H9 (cell line): ENCODE data around the gene TTN. TPM values are rescaled to one million over a fixed set of nuclear protein-coding genes. Genes with fewer than 3 reads are reported as not detected.

Experiments
- DNase-seq: peaks from one replicate; pipeline ENCODE4 v3.0.0-alpha.2; 2017
- H2AFZ ChIP-seq: one replicate; pipeline ENCODE4 v1.6.1; 2013; ENCODE audit warnings: mild to moderate bottlenecking, low read length, control low read depth, moderate library complexity
- H2AK5ac ChIP-seq: 2 replicates; pipeline ENCODE4 v1.6.1; 2013; ENCODE audit warnings: low read length, control low read depth, mixed read lengths; ENCODE audit not compliant: insufficient read length
- H2BK120ac ChIP-seq: one replicate; pipeline ENCODE4 v1.6.1; 2013; ENCODE audit warnings: low read depth, mild to moderate bottlenecking, low read length, control low read depth, inconsistent platforms; ENCODE audit not compliant: poor library complexity, severe bottlenecking
- H2BK12ac ChIP-seq: 2 replicates; pipeline ENCODE4 v1.6.1; 2013; ENCODE audit warnings: low read length, control low read depth, mixed read lengths, low read depth; ENCODE audit not compliant: insufficient read length
- H2BK15ac ChIP-seq: 2 replicates; pipeline ENCODE4 v1.6.1; 2013; ENCODE audit warnings: low read depth, low read length, control low read depth
- H2BK20ac ChIP-seq: one replicate; pipeline ENCODE4 v1.6.1; 2013; ENCODE audit warnings: low read depth, mild to moderate bottlenecking, low read length, control low read depth, inconsistent platforms; ENCODE audit not compliant: poor library complexity, severe bottlenecking
- H2BK5ac ChIP-seq: 2 replicates; pipeline ENCODE4 v1.6.1; 2013; ENCODE audit warnings: low read length, control low read depth, mixed read lengths; ENCODE audit not compliant: insufficient read length
- H3K14ac ChIP-seq: 2 replicates; pipeline ENCODE4 v1.6.1; 2013; ENCODE audit warnings: low read length, control low read depth; ENCODE audit not compliant: insufficient read depth
- H3K18ac ChIP-seq: 2 replicates; pipeline ENCODE4 v1.6.1; 2013; ENCODE audit warnings: low read depth, mild to moderate bottlenecking, mixed read lengths, low read length, control low read depth; ENCODE audit not compliant: insufficient read length
- H3K23ac ChIP-seq: 2 replicates; pipeline ENCODE4 v1.6.1; 2013; ENCODE audit warnings: low read length, control low read depth, mixed read lengths, low read depth; ENCODE audit not compliant: insufficient read length
- H3K23me2 ChIP-seq: 2 replicates; pipeline ENCODE4 v1.6.1; 2013; ENCODE audit warnings: low read depth, mild to moderate bottlenecking, mixed read lengths, low read length, control low read depth; ENCODE audit not compliant: insufficient read length, poor library complexity, severe bottlenecking
- H3K27ac ChIP-seq: 2 replicates; pipeline ENCODE4 v1.5.1; 2013; ENCODE audit warnings: low read length, control low read depth, mixed read lengths, low read depth; ENCODE audit not compliant: insufficient read length
- H3K27me3 ChIP-seq: 2 replicates; pipeline ENCODE4 v1.6.1; 2013; ENCODE audit warnings: low read length, control low read depth, inconsistent platforms; ENCODE audit not compliant: insufficient read depth
- H3K4ac ChIP-seq: 2 replicates; pipeline ENCODE4 v1.6.1; 2013; ENCODE audit warnings: low read depth, mild to moderate bottlenecking, control low read depth, inconsistent platforms, low read length, moderate library complexity
- H3K4me1 ChIP-seq: 2 replicates; pipeline ENCODE4 v1.6.1; 2013; ENCODE audit warnings: low read length, control low read depth, inconsistent platforms; ENCODE audit not compliant: insufficient read depth
- H3K4me2 ChIP-seq: 2 replicates; pipeline ENCODE4 v1.6.1; 2013; ENCODE audit warnings: low read length, control low read depth, mixed read lengths; ENCODE audit not compliant: insufficient read length, insufficient read depth
- H3K56ac ChIP-seq: 2 replicates; pipeline ENCODE4 v1.6.1; 2013; ENCODE audit warnings: low read depth, mild to moderate bottlenecking, mixed read lengths, low read length, control low read depth; ENCODE audit not compliant: insufficient read length
- H3K79me1 ChIP-seq: 2 replicates; pipeline ENCODE4 v1.6.1; 2013; ENCODE audit warnings: low read depth, mild to moderate bottlenecking, moderate library complexity, low read length, control low read depth, inconsistent platforms; ENCODE audit not compliant: insufficient read depth, poor library complexity, severe bottlenecking
- H3K79me2 ChIP-seq: 2 replicates; pipeline ENCODE4 v1.6.1; 2013; ENCODE audit warnings: low read length, control low read depth, inconsistent platforms; ENCODE audit not compliant: insufficient read depth
- H3K9ac ChIP-seq: 2 replicates; pipeline ENCODE4 v1.6.1; 2013; ENCODE audit warnings: low read length, control low read depth, mixed read lengths; ENCODE audit not compliant: insufficient read length; ENCODE audit errors: extremely low read depth
- H3K9me3 ChIP-seq: one replicate; pipeline ENCODE4 v1.6.1; 2013; ENCODE audit warnings: low read depth, low read length, inconsistent platforms; ENCODE audit not compliant: control insufficient read depth
- H3T11ph ChIP-seq: one replicate; pipeline ENCODE4 v1.6.1; 2013; ENCODE audit warnings: mild to moderate bottlenecking, low read length, control low read depth, inconsistent platforms
- H4K20me1 ChIP-seq: one replicate; pipeline ENCODE4 v1.6.1; 2013; ENCODE audit not compliant: control insufficient read depth, insufficient read length, insufficient read depth
- H4K5ac ChIP-seq: 2 replicates; pipeline ENCODE4 v1.6.1; 2013; ENCODE audit warnings: low read depth, mild to moderate bottlenecking, mixed read lengths, low read length, control low read depth; ENCODE audit not compliant: insufficient read length
- H4K8ac ChIP-seq: replicated peaks from 2 replicates; pipeline ENCODE4 v1.6.1; 2013; ENCODE audit warnings: low read length, control low read depth, mixed read lengths, low read depth; ENCODE audit not compliant: insufficient read length
- H4K91ac ChIP-seq: 2 replicates; pipeline ENCODE4 v1.6.1; 2013; ENCODE audit warnings: low read depth, mild to moderate bottlenecking, moderate library complexity, mixed read lengths, low read length, control low read depth; ENCODE audit not compliant: insufficient read length
- H3K27ac Mint-ChIP-seq, 3 experiments: 2 replicates in 2 of 3; 3 replicates in 1 of 3; pipeline ENCODE4 v1.8.0; 2020 to 2021; ENCODE audit warnings: mixed read lengths in 3 of 3, mild to moderate bottlenecking in 1 of 3, moderate library complexity in 1 of 3
- H3K27me3 Mint-ChIP-seq: 2 replicates; pipeline ENCODE4 v1.8.0; 2021; ENCODE audit warnings: low read depth, mild to moderate bottlenecking, moderate library complexity, mixed read lengths
- H3K36me3 Mint-ChIP-seq, 3 experiments: 2 replicates in 2 of 3; 3 replicates in 1 of 3; pipeline ENCODE4 v1.8.0; 2020 to 2021; ENCODE audit warnings: low read depth in 3 of 3, mixed read lengths in 3 of 3; ENCODE audit not compliant: insufficient read depth in 1 of 3
- H3K4me1 Mint-ChIP-seq, 2 experiments: 2 replicates each; pipeline ENCODE4 v1.8.0; 2020; ENCODE audit warnings: mixed read lengths in 2 of 2
- H3K4me3 Mint-ChIP-seq, 2 experiments: 2 replicates in 1 of 2; 3 replicates in 1 of 2; pipeline ENCODE4 v1.8.0; 2020 to 2021; ENCODE audit warnings: mild to moderate bottlenecking in 2 of 2, mixed read lengths in 2 of 2, moderate library complexity in 1 of 2
- H3K9me3 Mint-ChIP-seq, 2 experiments: 2 replicates in 1 of 2; 3 replicates in 1 of 2; pipeline ENCODE4 v1.8.0; 2020; ENCODE audit warnings: mild to moderate bottlenecking in 2 of 2, mixed read lengths in 2 of 2, moderate library complexity in 1 of 2
- CTCF ChIP-seq: fragments of 200-600 bp; sonication (generic); conservative IDR thresholded peaks from 3 replicates; pipeline ENCODE4 v1.8.0; 2021; ENCODE audit warnings: antibody characterized with exemption, mild to moderate bottlenecking
- WGBS: extraction: QIAGEN DNeasy Blood & Tissue Kit; methylation state at CpG from one replicate; pipeline ENCODE4 v1.1.7; 2013; ENCODE audit warnings: missing lambda C conversion rate, low lambda C conversion rate, mixed read lengths; ENCODE audit not compliant: insufficient read length; ENCODE audit errors: extremely low coverage; 5-methylcytosine and 5-hydroxymethylcytosine counted together
- total RNA-seq: library from RNA; stranded (reverse); gene quantifications from 2 replicates; pipeline ENCODE4 v1.2.1, GENCODE V29; 2021

TTN gene
- total RNA-seq, 1 experiment from 2014 or later = 0.70 TPM

- Histone ChIP-seq H2BK5ac (no peak overlapping the region), H3K14ac (no peak overlapping the region), H3K27me3 (no peaks in the 10 kb centered on the region), H4K5ac (no peak overlapping the region), H4K8ac (no peak overlapping the region), H4K20me1 (no peaks in the 10 kb centered on the region), H2BK15ac (no peak overlapping the region), H3K56ac (no peak overlapping the region), H4K91ac (no peak overlapping the region), H3K79me2 (no peaks in the 10 kb centered on the region), H2BK20ac (no peak overlapping the region), H3K4me1 (peaks cover 8% of the 10 kb centered on the region), H3T11ph (no peak overlapping the region), H3K23me2 (no peaks in the 10 kb centered on the region), H3K4ac (no peak overlapping the region), H2BK12ac (no peak overlapping the region), H2AFZ (no peak overlapping the region), H3K9me3 (no peaks in the 10 kb centered on the region), H3K9ac (no peak overlapping the region), H3K23ac (no peak overlapping the region), H3K18ac (no peak overlapping the region), H3K27ac (no peak overlapping the region), H3K4me2 (no peak overlapping the region), H2BK120ac (no peak overlapping the region), H2AK5ac (no peak overlapping the region), H3K79me1 (no peaks in the 10 kb centered on the region)
- H3K36me3 Mint-ChIP-seq = peaks cover 0 to 11% (median 9%) of the 10 kb centered on the region in 3 experiments; a peak in 3 of 7 replicates
- no peaks in the 10 kb centered on the region for H3K27me3 Mint-ChIP-seq
- H3K9me3 Mint-ChIP-seq = peaks cover 2 to 11% of the 10 kb centered on the region in 2 experiments; a peak in 4 of 5 replicates
- whole genome bisulfite sequencing = no CpG with 5 or more reads among the region's 5 CpGs
- DNase-seq = no peak
- TF ChIP-seq CTCF = no peak
- H3K4me1 Mint-ChIP-seq = peaks cover 22 to 26% of the 10 kb centered on the region in 2 experiments
- H3K27ac Mint-ChIP-seq = no peak overlapping the region
- no peak overlapping the region for H3K4me3 Mint-ChIP-seq
Measured at GRCh38 chr2:178848335-178848734, 41.1 kb upstream of the TTN start.
